ENCODE data around the gene RMND1. TPM values are rescaled to one million over a fixed set of nuclear protein-coding genes. Genes with fewer than 3 reads are reported as not detected.

RMND1 gene
- total RNA-seq, 1 experiment from 2014 or later: 27.0 TPM

GRCh38 chr6:151475653-151476523, 24.0 kb upstream of the RMND1 start:
- Histone ChIP-seq H3K18ac (ENCODE audit: insufficient read length, low read depth, low read length) (peak overlapping the region; percentile 2), H3T11ph (ENCODE audit: low read length) (no peak overlapping the region), H3K79me1 (ENCODE audit: insufficient read depth, low read depth, low read length, poor library complexity, severe bottlenecking) (no peaks in the 10 kb centered on the region), H2BK20ac (ENCODE audit: low read depth, low read length, poor library complexity, severe bottlenecking) (no peak overlapping the region), H2BK5ac (ENCODE audit: insufficient read length, low read length) (no peak overlapping the region), H4K91ac (ENCODE audit: insufficient read length, low read depth, low read length) (no peak overlapping the region), H3K4ac (ENCODE audit: low read depth, low read length) (no peak overlapping the region), H4K20me1 (ENCODE audit: control insufficient read depth, insufficient read depth, insufficient read length) (no peaks in the 10 kb centered on the region), H2BK15ac (ENCODE audit: low read depth, low read length) (no peak overlapping the region), H3K23ac (ENCODE audit: insufficient read length, low read depth, low read length) (no peak overlapping the region), H3K23me2 (ENCODE audit: insufficient read length, low read depth, low read length, poor library complexity, severe bottlenecking) (no peaks in the 10 kb centered on the region), H3K27me3 (ENCODE audit: insufficient read depth, low read length) (no peaks in the 10 kb centered on the region), H3K9me3 (ENCODE audit: control insufficient read depth, low read depth, low read length) (no peaks in the 10 kb centered on the region), H2BK120ac (ENCODE audit: low read depth, low read length, poor library complexity, severe bottlenecking) (peak overlapping the region; percentile 48), H2BK12ac (ENCODE audit: insufficient read length, low read depth, low read length) (no peak overlapping the region), H3K79me2 (ENCODE audit: insufficient read depth, low read length) (no peaks in the 10 kb centered on the region), H2AFZ (ENCODE audit: low read length) (no peak overlapping the region), H3K9ac (ENCODE audit: extremely low read depth, insufficient read length, low read length) (no peak overlapping the region), H3K4me2 (ENCODE audit: insufficient read depth, insufficient read length, low read length) (no peak overlapping the region), H3K4me1 (ENCODE audit: insufficient read depth, low read length) (no peaks in the 10 kb centered on the region), H3K27ac (ENCODE audit: insufficient read length, low read depth, low read length) (no peak overlapping the region), H3K14ac (ENCODE audit: insufficient read depth, low read length) (no peak overlapping the region), H3K56ac (ENCODE audit: insufficient read length, low read depth, low read length) (no peak overlapping the region), H4K5ac (ENCODE audit: insufficient read length, low read depth, low read length) (peak overlapping the region; percentile 65), H4K8ac (replicated peaks; ENCODE audit: insufficient read length, low read depth, low read length) (no peak overlapping the region), H2AK5ac (ENCODE audit: insufficient read length, low read length) (no peak overlapping the region)
- no peaks in the 10 kb centered on the region; the same call in 1 of the 2 replicates for H3K27me3 Mint-ChIP-seq (ENCODE audit: low read depth)
- no peaks in the 10 kb centered on the region for H3K36me3 Mint-ChIP-seq (ENCODE audit: insufficient read depth in 1 of 3, low read depth in 3 of 3)
- peak; percentile 76 for DNase-seq
- peak; percentile 89 for TF ChIP-seq CTCF (conservative IDR thresholded peaks at IDR 0.05)
- peak overlapping the region in 2 of 3 experiments; percentile 88 to 92; a peak in 4 of 7 replicates for H3K27ac Mint-ChIP-seq
- no CpG with 5 or more reads among the region's 16 CpGs for WGBS (ENCODE audit: extremely low coverage, insufficient read length, low lambda C conversion rate)
- peak overlapping the region in 1 of 2 experiments; percentile 29; a peak in 1 of 5 replicates for H3K4me3 Mint-ChIP-seq
- H3K9me3 Mint-ChIP-seq: no peaks in the 10 kb centered on the region
- H3K4me1 Mint-ChIP-seq: peaks cover 10 to 11% of the 10 kb centered on the region in 2 experiments

Data from H9 (cell line).